HTR-8/SVneo (cell line): ENCODE data around the gene TTYH1.
A peak's percentile ranks its signal among the peaks of the same experiment; 100 is the strongest.

Experiments used
- DNase-seq: peaks from one replicate; pipeline ENCODE4 v3.0.0; 2011; ENCODE audit warnings: low spot score, mixed read lengths; ENCODE audit not compliant: insufficient read length
- FAIRE-seq: peaks from 2 replicates; lab custom pipeline; 2011; peaks lifted over from hg19 to GRCh38; lab: Jason Lieb, UNC

The TTYH1 gene

GRCh38 chr19:54470991-54471782 is 55.9 kb downstream of the TTYH1 start:
- DNase-seq (no peak), FAIRE-seq (no peak)

- DNase-seq (peak; percentile 79), FAIRE-seq (peak; percentile 51)
Observed at GRCh38 chr19:54473071-54473891, 58.0 kb downstream of the TTYH1 start, which contains the start of gene CDC42EP5. CDC42EP5 (minus strand) TSS chr19:54473296; CDS start chr19:54465547, 7,749 bp downstream.

GRCh38 chr19:54473892-54474372 is 58.7 kb downstream of the TTYH1 start:
- DNase-seq (no peak), FAIRE-seq (no peak)

GRCh38 chr19:54475706-54476105 is 60.4 kb downstream of the TTYH1 start:
- FAIRE-seq (no peak), DNase-seq (no peak)

- DNase-seq (no peak), FAIRE-seq (no peak)
Observed at GRCh38 chr19:54477650-54478049, 62.4 kb downstream of the TTYH1 start.

GRCh38 chr19:54478677-54479266 is 63.5 kb downstream of the TTYH1 start:
- FAIRE-seq (no peak), DNase-seq (peak; percentile 36)

- DNase-seq, result no peak
- no peak for FAIRE-seq
Observed at GRCh38 chr19:54480051-54480450, 64.8 kb downstream of the TTYH1 start.

- DNase-seq, result peak; percentile 53
- FAIRE-seq, result peak; percentile 58
Observed at GRCh38 chr19:54481326-54481930, 66.2 kb downstream of the TTYH1 start.

GRCh38 chr19:54482889-54483288 is 67.6 kb downstream of the TTYH1 start:
- DNase-seq, result no peak
- no peak for FAIRE-seq

- FAIRE-seq (no peak), DNase-seq (no peak)
Observed at GRCh38 chr19:54484451-54484850, 69.2 kb downstream of the TTYH1 start.

GRCh38 chr19:54485851-54486250 is 70.6 kb downstream of the TTYH1 start:
- FAIRE-seq, result no peak
- DNase-seq, result no peak
